ENCODE data around the gene NDUFB7.
"Not testable (repeated sequence)": the region's sequence is repeated elsewhere in the genome, so short reads cannot be mapped to it uniquely, and the experiment has no call there.

Gene NDUFB7

DNA sequence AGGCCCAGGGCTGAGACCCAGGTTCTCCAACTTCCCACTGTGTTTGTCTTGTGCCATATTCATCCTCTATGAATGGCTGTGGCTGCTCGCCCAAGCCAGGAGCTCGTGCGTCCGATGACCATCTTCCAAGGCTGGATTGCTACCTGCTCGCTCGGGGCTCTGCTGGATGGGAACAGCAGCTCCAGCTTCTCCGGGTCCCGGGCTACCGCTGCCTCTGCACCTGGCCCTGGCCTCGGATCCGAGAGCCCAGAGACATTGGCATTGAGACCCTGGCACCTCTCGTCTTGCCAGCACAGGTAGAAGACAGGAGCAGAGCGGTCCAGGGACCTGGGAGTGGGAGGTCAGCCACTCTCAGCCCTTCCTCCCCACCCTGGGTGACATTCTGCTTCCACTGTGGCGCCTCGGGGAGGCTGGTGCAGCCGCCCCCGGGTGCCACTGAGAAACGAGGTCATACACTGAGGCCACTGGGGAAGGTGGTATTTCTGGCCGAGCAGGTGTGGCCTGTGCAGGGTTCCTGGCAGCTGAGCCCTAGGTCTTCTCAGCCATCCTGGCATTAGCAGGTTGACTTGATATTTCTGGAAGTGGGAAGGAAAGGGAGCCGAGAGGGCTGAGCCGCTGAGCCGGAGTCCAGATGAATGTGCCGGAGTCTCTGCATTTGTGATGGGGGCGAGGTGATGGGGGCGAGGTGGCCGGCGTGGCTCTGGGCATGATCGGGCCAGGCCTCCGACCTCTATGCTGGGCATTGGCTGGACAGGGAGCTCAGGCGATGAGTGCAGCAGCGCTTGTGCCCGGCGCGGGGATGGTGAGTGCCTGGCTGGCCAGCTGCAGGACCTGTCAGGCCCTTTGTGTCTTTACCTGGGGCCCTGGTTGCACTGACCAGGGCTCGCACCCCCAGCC, 18.6 kb downstream of the NDUFB7 start:
- DNase-seq, result no peak

- DNase-seq, result not testable (repeated sequence)
Observed at GRCh38 chr19:14552006-14552360, 19.9 kb downstream of the NDUFB7 start.

GRCh38 chr19:14551134-14552005, 20.5 kb downstream of the NDUFB7 start:
- DNase-seq, result peak in 4 of 5 experiments; percentile 48 to 92 (median 72)

DNA sequence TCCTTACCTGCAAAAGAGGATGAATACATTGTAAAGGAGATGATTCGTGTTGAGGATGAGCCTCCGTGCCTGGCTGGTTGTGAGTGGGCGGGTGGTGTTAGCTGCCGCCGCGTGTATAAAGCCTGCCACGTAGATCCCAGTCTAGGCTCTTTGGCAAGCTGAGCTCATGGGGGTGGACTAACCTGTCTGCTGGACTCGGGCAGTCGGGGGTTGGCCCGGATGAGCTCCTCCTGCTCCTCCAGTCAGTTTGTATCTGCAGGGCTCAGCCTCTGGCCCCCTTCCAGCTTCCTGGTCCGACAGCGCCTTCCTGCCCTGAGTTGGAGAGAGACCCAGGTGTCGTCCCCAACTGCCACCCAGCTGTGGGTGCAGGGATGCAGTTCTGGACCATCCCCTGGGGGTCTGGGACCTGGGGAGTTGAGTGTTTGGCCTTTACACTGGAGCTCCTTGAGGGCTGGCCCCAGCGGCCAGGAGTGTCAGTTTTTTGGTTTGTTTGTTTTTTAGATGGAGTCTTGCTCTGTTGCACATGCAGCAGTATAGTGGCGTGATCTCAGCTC, 21.6 kb downstream of the NDUFB7 start:
- no peak for DNase-seq

DNA sequence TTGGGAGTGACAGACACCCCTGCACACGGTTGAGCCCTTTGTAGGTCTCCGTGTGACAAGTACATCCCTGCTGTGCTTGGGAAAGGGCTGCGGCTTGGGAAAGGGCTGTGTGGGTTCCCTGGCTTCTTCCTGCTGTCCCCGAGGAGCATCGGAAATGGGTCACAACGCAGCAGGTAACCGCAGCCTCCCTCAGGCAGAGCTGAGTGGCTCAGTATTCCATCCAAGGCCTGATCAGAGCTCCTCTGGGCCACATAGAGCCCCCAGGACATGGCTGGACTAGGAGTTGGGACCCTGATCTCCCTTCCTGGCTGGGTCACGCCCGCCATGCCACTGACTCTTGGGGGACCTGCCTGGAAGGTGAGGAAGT, 26.2 kb downstream of the NDUFB7 start:
- DNase-seq, result no peak

- DNase-seq, result no peak
Observed at GRCh38 chr19:14544977-14545715, 26.7 kb downstream of the NDUFB7 start.

DNA sequence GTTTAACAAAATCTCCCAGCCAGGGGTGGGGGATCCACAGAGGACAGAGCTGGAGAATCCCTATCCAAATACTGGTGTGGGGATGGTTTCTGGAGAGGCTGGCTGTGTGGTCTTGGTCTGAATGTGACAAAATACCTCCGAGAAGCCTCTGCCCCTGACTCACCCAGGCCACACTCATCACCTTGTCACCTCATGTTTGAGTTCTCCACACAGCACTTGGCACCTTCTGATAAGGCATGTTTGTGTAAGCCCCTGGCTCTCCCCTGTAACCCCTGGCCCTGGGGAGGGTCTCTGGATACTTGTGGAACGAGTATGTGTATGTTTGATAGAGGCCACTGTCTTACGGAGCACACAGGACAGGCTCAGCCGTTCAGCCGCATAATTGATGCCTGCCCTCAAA, 27.8 kb downstream of the NDUFB7 start:
- no peak for DNase-seq

DNA sequence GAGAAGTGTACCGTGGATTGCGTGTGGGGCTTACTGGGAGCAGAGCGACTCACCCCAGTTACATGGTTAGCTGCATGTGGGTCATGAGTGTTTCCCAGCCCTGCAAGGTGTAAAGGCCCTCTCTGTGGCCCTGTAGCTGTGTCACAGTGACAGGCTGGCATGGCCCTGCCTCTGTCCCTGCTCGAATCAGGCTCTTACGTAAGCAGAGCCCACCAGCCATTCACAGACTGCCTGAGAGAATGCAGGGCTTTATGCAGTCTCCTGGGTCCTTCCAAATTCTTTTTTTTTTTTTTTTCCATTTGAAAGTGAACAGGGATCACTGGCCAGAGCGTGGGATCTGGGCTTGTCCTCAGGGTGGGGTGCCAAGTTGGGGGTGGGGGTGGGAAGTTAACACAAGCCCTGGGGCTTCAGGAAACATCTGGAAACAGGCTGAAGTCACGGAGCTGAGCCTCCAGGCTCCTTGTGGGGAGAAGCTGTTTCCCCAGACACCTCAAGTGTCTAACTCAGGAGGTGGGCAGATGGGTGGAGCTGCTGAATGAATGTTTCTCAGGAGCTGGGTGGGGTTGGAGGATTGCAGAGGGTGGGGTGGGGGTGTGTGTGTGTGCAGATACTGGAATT, 29.0 kb downstream of the NDUFB7 start:
- no peak for DNase-seq

- not testable (repeated sequence) for DNase-seq
Observed at GRCh38 chr19:14541979-14542378, 29.9 kb downstream of the NDUFB7 start.

GRCh38 chr19:14540741-14541525, 30.9 kb downstream of the NDUFB7 start:
- no peak for DNase-seq

GRCh38 chr19:14536926-14537692, 34.8 kb downstream of the NDUFB7 start:
- peak in 2 of 5 experiments; percentile 24 to 74 for DNase-seq

DNA sequence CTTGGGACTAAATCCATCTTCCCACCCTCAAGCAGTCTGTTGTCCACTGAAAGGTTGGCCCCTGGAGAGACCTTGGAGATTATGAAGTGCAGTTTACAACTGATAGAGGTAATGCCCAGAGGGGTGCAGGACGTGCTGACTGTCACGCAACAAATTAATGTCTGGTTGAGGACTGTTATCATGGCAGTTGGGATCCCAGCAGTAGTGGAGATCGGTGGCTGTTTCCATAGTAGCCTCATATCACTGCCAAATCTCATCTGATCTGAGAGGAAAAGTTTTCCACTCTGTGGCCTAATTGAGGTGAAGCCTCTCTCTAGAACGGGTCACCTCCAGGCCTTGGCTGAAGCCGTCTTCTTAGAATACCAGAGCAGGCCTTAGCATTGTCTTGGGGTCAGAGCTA, 38.4 kb downstream of the NDUFB7 start:
- no peak for DNase-seq

DNA sequence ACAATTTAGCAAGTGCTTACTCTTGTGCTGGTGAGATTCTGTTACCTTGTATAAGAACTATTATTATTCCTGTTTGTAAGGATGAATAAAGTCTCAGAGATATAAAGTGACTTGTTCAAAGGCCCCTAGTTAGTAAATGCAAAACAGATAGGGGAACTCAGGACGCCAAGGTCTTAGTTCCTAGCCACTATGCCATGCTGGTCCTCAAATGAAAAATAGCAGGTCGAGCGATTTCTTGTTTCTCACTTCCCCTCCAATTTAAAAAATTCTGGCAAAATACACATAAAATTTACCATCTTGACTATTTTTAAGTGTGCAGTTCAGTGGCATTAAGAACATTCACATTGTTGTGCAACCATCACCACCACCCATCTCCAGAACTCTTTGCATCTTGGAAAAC, 41.4 kb downstream of the NDUFB7 start:
- no peak for DNase-seq

GRCh38 chr19:14530005-14530348, 41.9 kb downstream of the NDUFB7 start:
- DNase-seq, result peak in 2 of 5 experiments; percentile 20 to 74

DNA sequence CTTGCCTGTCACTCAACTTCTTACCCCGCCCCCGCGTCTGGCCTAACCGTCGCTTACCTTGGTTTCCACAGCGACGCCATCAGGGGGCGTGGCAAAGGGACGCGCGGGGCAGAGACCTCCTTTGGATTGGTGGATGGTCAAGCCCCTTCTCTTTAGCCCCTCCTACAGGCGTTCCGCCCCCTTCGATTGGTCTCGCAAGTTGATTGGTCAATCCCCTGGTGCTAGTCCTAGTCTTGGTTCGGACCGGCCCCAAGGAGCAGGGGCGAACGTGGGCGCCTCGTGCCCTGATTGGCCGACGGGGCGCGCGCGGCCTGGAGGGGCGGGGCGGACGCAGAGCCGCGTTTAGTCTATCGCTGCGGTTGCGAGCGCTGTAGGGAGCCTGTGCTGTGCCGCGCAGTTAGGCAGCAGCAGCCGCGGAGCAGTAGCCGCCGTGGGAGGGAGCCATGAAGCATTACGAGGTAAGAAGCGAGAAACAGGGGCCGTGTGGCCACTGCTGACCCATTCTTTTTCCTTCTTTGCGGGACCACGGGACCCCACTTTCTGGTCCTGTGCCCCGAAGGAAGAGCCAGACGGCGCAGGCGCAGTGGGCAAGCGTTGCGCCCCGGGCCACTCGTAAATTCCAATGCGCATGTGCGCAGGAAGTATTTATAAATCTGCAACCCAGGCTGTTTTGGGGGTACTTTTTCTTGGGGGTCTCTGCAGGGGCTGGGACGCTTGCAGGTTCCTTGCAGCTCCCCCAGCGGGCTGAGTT, 42.4 kb downstream of the NDUFB7 start, which contains the start of gene TECR:
TECR (plus strand) TSS at position 341 of the 751 bp plus-strand sequence; CDS start at position 444, 103 bp downstream.
- peak; percentile 98 to 100 (median 100) for DNase-seq

DNA sequence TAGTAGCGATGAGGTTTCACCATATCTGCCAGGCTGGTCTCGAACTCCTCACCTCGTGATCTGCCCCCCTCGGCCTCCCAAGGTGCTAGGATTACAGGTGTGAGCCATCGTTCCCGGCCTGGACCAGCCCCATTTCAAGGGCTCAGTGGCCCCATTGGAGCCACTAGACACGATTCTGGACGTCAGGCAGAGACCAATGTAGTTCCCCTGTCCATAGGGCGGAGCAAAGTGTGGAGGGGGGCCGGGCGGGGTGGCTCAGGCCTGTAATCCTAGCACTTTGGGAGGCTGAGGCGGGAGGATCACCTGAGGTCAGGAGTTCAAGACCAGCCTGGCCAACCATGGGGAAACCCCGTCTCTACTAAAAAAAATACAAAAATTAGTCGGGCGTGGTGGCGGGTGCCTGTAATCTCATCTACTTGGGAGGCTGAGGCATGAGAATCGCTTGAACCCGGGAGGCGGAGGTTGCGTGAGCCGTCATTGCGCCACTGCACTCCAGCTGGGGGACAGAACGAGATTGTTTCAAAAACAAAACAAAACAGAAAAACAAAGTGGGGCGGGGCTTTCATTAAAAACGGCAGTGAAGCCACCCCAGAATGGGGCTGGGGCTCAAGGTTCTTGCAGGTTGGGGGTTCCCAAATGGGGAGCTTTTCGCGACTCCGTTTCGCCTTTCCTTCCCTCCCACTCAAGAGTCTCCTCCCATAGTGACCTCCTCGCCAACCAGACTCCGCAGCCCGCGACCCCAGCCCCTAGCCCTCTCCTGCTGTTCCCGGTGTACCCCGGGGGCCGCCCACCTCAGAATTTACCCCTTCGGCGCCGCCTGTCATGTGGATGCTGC, 43.2 kb downstream of the NDUFB7 start:
- DNase-seq, result peak in 1 of 5 experiments; percentile 14

- DNase-seq, result no peak
Observed at GRCh38 chr19:14526423-14526822, 45.4 kb downstream of the NDUFB7 start.

DNA sequence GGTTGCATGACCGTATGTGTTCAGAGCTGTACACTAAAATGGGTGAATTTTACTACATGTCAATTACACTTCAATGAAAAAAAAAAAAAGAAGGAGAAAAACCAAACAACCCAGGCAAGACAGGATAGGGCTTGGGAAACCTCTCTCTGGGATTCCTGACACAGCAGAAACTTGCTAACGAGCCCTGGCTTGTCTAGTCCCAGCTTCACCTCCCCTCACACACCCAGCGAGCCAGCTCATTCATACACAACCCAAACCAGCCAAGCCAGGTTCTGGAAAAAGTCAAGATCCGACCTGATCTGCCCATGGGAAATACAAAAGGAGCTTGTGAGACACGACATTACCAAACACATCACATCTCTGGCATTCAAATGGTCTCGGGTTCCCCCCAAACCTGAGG, 46.1 kb downstream of the NDUFB7 start:
- DNase-seq, result no peak

DNA sequence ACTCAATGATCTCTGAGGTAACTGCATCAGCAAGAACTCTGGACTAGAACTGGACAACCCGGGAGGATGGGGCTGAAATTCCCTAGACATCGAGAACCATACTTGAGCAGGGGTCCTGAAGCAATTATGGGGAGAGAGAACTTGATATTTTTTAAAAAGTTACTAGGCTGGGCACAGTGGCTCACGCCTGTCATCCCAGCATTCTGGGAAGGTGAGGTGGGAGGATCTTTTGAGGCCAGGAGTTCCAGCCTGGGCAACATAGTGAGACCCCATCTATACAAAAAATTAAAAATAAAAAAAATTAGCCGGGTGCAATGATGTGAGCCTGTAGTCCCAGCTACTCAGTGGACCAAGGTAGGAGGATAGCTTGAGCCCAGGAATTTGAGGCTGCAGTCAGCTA, 51.3 kb downstream of the NDUFB7 start:
- no peak for DNase-seq
